Adrenal gland (tissue), 12 donors: ENCODE data around the gene CRHR1. TPM values are rescaled to one million over a fixed set of nuclear protein-coding genes. Genes with fewer than 3 reads are reported as not detected.

ENCODE experiments used
- DNase-seq, 7 donors: peaks; one replicate each; pipeline ENCODE4 v3.0.0-alpha.2; 2019 to 2020
- H3K27ac ChIP-seq, 5 donors: fragments of 200-600 bp; sonication (generic) in 4 of 5; 1 replicate in 3 of 5; 2 replicates in 2 of 5; pipeline versions ENCODE4 v1.5.1 to v1.8.0; 2016 to 2020; ENCODE audit warnings: mild to moderate bottlenecking in 1 of 5
- H3K27me3 ChIP-seq: fragments of 200-600 bp; 2 replicates; pipeline ENCODE4 v1.8.0; 2021
- H3K36me3 ChIP-seq, 2 donors: fragments of 200-600 bp; replicated peaks in 1 of 2; 1 replicate in 1 of 2; 2 replicates in 1 of 2; pipeline versions ENCODE4 v1.5.1 to v1.8.0; 2018 to 2022
- H3K4me1 ChIP-seq, 2 donors: fragments of 200-600 bp; replicated peaks in 1 of 2; 1 replicate in 1 of 2; 2 replicates in 1 of 2; pipeline versions ENCODE4 v1.5.1 to v1.8.0; 2018 to 2021
- H3K4me3 ChIP-seq, 4 donors: fragments of 200-600 bp; sonication (generic) in 3 of 4; one replicate each; pipeline ENCODE4 v1.5.1; 2016 to 2018
- H3K9me3 ChIP-seq, 3 donors: fragments of 200-600 bp; sonication (generic) in 1 of 3; replicated peaks in 1 of 3; 1 replicate in 2 of 3; 2 replicates in 1 of 3; pipeline versions ENCODE4 v1.5.1 to v1.8.0; 2016 to 2021
- POLR2A ChIP-seq, 2 donors: fragments of 450-650 bp; IDR thresholded peaks; one replicate each; pipeline ENCODE4 v1.6.1; 2017; ENCODE audit warnings: antibody characterized with exemption in 2 of 2, mild to moderate bottlenecking in 2 of 2, moderate library complexity in 1 of 2
- WGBS, 4 donors: extraction: QIAGEN DNeasy Blood & Tissue Kit in 2 of 4; methylation state at CpG; one replicate each; pipeline versions ENCODE4 v1.1.5 to v1.1.7; 2013 to 2017; 5-methylcytosine and 5-hydroxymethylcytosine counted together
- intact Hi-C, 2 donors: fragments of 100-400 bp; cut with DNase I; formaldehyde crosslinking; loops; one replicate each; pipeline versions ENCODE4 v1.14.1 to v1.15.0; 2022 to 2023
- polyA plus RNA-seq, 3 donors: library from polyadenylated mRNA; stranded (reverse); fragments of 200-250 nt in 2 of 3; fragments of 350-450 nt in 1 of 3; fragmentation: Illumina TruSeq in 1 of 3; extraction: RNeasy Lipid Tissue Mini Kit (QIAGEN cat#74804) in 1 of 3; gene quantifications; one replicate each; pipeline ENCODE4 v1.2.3, GENCODE V29; 2013 to 2014
- total RNA-seq, 9 donors: library from RNA; depleted of rRNA in 4 of 9; stranded (reverse); fragments of >200 nt in 4 of 9; fragments of 120-200 nt in 1 of 9; fragmentation: NEBNext Ultra II Directional in 1 of 9; extraction: Animal tissue kit (Norgen Biotek cat#: 25700) in 1 of 9; gene quantifications; one replicate each; pipeline versions ENCODE4 v1.1.0 to v1.2.4, GENCODE V29; 2013 to 2023
- TF ChIP-seq, protein P1 (sequence below), 6 experiments: fragments of 450-650 bp in 4 of 6; fragments of 200-600 bp in 2 of 6; sonication (generic) in 1 of 6; IDR thresholded peaks; 1 replicate in 5 of 6; 2 replicates in 1 of 6; pipeline versions ENCODE4 v1.5.1 to v1.8.0; 2016 to 2021; ENCODE audit warnings: antibody characterized with exemption in 6 of 6, mild to moderate bottlenecking in 2 of 6, moderate library complexity in 1 of 6
- donor health status: healthy with polysubstance abuse.
- donor health status: Bipolar disorder and iron deficiency.
- donor health status: DM: yes; HTN: yes; CAD: no.
- donor health status: DM: no; HTN: no; CAD: no.
- donor health status: DM: no; HTN: no; CAD: no.
- donor health status: DM: yes; HTN: yes; CAD: no.

CRHR1 gene
- total and polyA plus RNA-seq, 12 donors: 0.27 TPM; not detected in 11

DNA sequence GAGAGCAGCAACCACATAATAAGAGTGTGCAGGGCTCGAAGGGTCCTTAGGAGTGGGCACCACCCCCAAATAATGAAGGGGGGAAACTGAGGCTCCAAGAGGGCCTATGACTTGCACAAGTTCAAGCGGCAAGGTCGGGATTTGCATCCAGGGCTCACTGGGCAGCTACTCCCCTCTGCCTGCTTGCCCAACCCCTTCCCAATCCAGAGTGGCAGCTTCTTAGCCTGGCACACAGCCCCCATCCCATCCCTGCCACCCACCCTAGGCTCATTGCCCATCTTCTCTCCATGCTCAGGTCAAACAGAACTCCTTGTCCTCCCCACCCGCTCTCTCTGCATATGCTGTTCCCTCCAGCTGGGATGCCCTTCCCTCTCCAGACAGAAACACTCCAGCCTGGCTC lies 63.0 kb downstream of the CRHR1 start:
- Histone ChIP-seq H3K36me3 (no peaks in the 10 kb centered on the region), H3K9me3 (no peaks in the 10 kb centered on the region), H3K27ac (no peak overlapping the region), H3K4me1 (no peaks in the 10 kb centered on the region), H3K4me3 (no peak overlapping the region), H3K27me3 (no peaks in the 10 kb centered on the region)
- intact Hi-C loops: no loop called here
- 77 to 86% (median 83%) methylated on average over 4 of the region's 4 CpGs for WGBS, 4 donors
- DNase-seq: no peak
- TF ChIP-seq POLR2A (IDR thresholded peaks at IDR 0.05): no peak
- TF ChIP-seq, protein P1, sequence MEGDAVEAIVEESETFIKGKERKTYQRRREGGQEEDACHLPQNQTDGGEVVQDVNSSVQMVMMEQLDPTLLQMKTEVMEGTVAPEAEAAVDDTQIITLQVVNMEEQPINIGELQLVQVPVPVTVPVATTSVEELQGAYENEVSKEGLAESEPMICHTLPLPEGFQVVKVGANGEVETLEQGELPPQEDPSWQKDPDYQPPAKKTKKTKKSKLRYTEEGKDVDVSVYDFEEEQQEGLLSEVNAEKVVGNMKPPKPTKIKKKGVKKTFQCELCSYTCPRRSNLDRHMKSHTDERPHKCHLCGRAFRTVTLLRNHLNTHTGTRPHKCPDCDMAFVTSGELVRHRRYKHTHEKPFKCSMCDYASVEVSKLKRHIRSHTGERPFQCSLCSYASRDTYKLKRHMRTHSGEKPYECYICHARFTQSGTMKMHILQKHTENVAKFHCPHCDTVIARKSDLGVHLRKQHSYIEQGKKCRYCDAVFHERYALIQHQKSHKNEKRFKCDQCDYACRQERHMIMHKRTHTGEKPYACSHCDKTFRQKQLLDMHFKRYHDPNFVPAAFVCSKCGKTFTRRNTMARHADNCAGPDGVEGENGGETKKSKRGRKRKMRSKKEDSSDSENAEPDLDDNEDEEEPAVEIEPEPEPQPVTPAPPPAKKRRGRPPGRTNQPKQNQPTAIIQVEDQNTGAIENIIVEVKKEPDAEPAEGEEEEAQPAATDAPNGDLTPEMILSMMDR (IDR thresholded peaks at IDR 0.05): no peak

DNA sequence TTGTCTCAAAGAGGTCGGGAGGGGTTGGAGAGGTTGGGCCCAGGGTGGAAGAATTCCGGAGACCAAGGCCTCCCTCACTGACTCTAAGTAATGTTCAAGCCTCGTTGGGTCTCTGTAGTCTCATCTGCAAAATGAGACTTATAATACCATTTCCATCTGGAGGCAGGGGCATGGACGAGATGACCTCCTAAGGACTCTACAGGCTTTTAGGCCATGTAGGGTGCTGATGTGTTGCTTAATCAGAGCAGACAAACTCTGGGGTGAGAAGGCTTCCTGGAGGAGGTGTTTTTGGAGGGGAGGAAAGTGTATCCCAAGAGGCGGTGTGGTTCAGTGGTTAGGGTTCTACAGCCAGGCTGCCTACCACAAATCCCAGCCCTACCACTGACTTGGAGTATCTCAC lies 63.6 kb downstream of the CRHR1 start:
- Histone ChIP-seq H3K27me3 (no peaks in the 10 kb centered on the region), H3K9me3 (no peaks in the 10 kb centered on the region), H3K4me3 (no peak overlapping the region), H3K4me1 (no peaks in the 10 kb centered on the region), H3K27ac (no peak overlapping the region), H3K36me3 (no peaks in the 10 kb centered on the region)
- DNase-seq: no peak
- TF ChIP-seq, protein P1 (IDR thresholded peaks at IDR 0.05): no peak
- no peak for TF ChIP-seq POLR2A (IDR thresholded peaks at IDR 0.05)
- intact Hi-C loops: no loop called here
- 69 to 84% (median 76%) methylated on average over 5 of the region's 5 CpGs for WGBS, 4 donors

DNA sequence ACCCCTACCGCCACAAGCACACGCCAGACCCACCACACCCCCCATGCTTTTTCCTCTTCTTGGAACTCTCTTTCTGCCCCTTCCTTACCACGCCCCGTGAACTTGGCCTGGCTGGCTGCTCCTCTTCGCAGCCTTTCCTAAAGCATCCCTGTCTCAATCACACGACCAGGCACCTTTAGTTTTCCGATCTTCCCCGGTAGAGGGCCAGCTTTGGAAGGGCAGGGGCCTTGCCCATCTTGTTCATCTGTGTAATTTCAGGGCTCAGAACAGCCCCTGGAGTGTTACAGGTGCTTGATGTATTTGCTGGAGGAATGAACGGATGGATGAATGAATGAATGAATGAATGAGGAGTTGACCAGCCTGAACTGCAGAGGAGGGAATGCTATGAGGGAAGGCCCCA lies 64.3 kb downstream of the CRHR1 start:
- 86 to 95% (median 89%) methylated on average over 9 of the region's 9 CpGs for WGBS, 4 donors
- Histone ChIP-seq H3K9me3 (no peaks in the 10 kb centered on the region), H3K27ac (no peak overlapping the region), H3K4me1 (no peaks in the 10 kb centered on the region), H3K27me3 (no peaks in the 10 kb centered on the region), H3K4me3 (no peak overlapping the region), H3K36me3 (no peaks in the 10 kb centered on the region)
- TF ChIP-seq POLR2A (IDR thresholded peaks at IDR 0.05): no peak
- TF ChIP-seq, protein P1 (IDR thresholded peaks at IDR 0.05): no peak
- DNase-seq: no peak
- intact Hi-C loops: no loop called here

DNA sequence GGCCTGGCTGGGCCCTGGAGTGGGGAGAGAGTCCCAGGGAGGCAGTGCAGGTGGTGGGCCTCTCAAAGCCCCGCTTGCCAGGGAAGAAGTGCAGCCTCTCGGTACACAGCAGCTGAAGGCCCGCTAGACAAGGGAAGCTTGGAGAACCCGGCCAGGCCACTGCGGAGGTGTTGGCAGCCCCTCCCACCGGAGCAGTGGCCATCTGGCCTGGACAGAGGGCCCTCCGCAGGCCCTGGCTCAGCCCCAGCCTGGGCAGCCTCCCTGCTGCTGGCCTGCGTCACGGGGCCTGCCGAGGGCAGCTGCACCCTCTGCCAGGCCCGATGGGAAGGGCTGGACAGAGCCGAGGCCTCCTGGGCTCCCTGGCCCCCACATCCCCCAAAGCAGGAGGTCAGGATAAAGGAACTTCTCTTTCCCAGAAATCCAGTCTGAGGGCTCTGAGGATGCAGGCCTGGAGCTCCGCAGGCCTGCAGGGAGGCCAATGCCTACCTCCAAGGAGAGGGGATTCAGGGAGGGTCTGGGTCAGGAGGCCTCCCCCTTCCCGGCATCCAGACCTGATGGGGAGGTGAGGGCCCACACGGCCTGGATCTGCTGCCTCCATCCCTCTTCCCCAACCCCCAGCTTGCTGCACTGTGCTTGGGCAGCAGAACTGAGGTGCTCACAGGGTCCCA lies 64.9 kb downstream of the CRHR1 start:
- Histone ChIP-seq H3K27ac (no peak overlapping the region), H3K36me3 (no peaks in the 10 kb centered on the region), H3K4me3 (no peak overlapping the region), H3K9me3 (no peaks in the 10 kb centered on the region), H3K4me1 (no peaks in the 10 kb centered on the region), H3K27me3 (no peaks in the 10 kb centered on the region)
- intact Hi-C loops: no loop called here
- TF ChIP-seq, protein P1 (IDR thresholded peaks at IDR 0.05): no peak
- TF ChIP-seq POLR2A (IDR thresholded peaks at IDR 0.05): no peak
- WGBS, 4 donors: 77 to 96% (median 79%) methylated on average over 4 to 15 of the region's 15 CpGs
- no peak for DNase-seq
